Left ventricle myocardium superior (tissue), 1 donor: ENCODE measurements around the gene UBE4B. TPM values are rescaled to one million over a fixed set of nuclear protein-coding genes. Genes with fewer than 3 reads are reported as not detected.
A peak's percentile ranks its signal among the peaks of the same experiment; 100 is the strongest.

Source experiments
- ATAC-seq: fragments of 200-7000 bp; cut with Tn5 transposase; one replicate; pipeline ENCODE4 v1.9.1; 2020; ENCODE audit warnings: mild to moderate bottlenecking, moderate library complexity
- DNase-seq: peaks from one replicate; pipeline ENCODE4 v3.0.0-alpha.2; 2020
- intact Hi-C: fragments of 100-400 bp; cut with micrococcal nuclease; formaldehyde crosslinking; loops from one replicate; pipeline ENCODE4 v1.11.0; 2022
- total RNA-seq: library from RNA; stranded (reverse); fragmentation: NEBNext Ultra II Directional; extraction: Animal tissue kit (Norgen Biotek cat#: 25700); gene quantifications from one replicate; pipeline ENCODE4 v1.2.1, GENCODE V29; 2021
- donor health status: DM: no; HTN: yes; CAD: no; lungs with severe emphysema.

The UBE4B gene
- total RNA-seq, 1 donor from 2014 or later, result 78.4 TPM

DNA sequence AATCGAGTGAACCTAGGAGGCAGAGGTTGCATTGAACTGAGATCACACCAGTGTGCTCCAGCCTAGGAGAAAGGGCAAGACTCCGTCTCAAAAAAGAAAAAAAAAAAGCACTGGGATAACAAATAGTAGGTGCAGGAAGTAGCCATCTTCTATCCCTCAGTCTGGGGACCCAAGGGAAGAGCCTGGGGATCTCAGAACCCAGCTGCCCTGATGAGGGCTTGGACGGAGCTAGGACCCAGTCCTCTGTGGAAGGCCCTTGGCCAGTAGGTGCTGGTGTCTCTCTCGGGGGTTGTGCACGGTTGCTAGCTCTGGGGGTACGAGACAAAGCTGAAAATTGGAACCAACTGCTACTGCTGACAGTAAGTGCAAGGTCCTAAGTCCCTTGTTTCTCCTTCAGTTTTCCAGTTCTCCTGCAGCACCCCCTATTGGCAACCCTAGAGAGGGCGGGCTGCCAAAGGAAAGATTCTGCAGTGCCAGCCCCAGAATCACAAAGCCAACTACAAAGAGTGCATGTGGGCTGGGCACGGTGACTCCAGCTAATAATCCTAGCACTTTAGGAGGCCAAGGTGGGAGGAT, 120.0 kb downstream of the UBE4B start:
- intact Hi-C loops, result no loop called here
- ATAC-seq (no peak), DNase-seq (peak; percentile 44)

GRCh38 chr1:10155087-10155712, 122.4 kb downstream of the UBE4B start:
- DNase-seq (no peak), ATAC-seq (peak; percentile 95)
- intact Hi-C loops, result no loop called here

- ATAC-seq (no peak), DNase-seq (no peak)
- intact Hi-C loops, result no loop called here
Measured at GRCh38 chr1:10160173-10160572, 127.4 kb downstream of the UBE4B start.

DNA sequence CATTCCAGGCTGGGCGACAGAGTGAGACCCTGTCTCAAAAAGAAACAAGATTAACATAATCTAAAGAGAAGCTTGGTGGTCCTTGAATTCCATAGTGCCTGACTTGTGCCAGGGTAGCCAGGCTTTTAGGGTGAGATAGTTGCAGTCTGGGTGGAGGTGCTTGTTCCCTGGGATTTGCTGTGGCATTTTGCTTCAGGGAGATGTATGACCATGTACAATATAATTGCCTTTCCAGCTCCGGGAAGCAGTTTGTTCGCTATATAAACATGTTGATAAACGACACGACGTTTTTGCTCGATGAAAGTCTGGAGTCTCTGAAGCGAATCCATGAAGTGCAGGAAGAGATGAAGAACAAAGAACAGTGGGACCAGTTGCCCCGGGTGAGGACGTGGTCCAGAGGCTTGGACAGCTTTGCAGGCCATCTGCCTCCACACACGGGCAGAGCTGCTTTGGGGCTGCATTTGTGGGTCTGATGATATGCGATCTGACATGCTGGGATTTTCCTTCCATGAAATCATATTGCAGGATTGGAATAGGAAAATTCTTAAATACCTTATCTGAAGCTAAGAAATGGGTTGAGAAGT, 128.2 kb downstream of the UBE4B start:
- no peak for DNase-seq
- intact Hi-C loops, result no loop called here
- ATAC-seq, result peak; percentile 37

GRCh38 chr1:10161541-10162290, 129.0 kb downstream of the UBE4B start:
- intact Hi-C loops, result no loop called here
- peak; percentile 64 for DNase-seq
- ATAC-seq, result peak; percentile 92

DNA sequence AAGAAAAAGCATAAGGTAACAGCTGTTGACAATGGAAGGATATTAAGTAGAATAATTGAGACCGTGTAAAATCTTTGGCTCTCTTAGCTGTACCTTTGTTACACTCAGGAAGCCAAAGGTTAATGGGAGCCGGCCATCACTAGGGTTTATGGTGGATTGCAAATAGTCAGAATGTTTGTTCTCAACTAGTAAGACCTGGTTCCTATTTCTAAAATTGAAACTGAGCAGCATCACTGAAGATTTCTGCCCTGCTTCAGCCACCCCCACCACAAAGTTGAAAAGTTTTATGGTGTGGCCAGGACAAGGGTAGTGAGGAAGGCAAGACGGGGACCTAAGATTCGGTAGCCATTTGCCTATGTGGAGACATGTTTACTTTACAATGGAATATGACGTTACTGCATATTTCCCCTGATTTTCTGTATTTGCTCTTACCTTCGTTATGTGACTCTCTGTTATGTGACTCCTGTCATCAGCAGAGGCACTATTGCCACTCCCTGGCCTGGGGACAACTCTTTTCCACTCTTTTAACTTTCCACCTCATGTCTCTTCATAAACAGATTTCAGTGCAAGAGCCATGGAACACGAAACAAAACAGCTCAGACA, 136.3 kb downstream of the UBE4B start:
- intact Hi-C loops, result no loop called here
- ATAC-seq, result no peak
- no peak for DNase-seq

DNA sequence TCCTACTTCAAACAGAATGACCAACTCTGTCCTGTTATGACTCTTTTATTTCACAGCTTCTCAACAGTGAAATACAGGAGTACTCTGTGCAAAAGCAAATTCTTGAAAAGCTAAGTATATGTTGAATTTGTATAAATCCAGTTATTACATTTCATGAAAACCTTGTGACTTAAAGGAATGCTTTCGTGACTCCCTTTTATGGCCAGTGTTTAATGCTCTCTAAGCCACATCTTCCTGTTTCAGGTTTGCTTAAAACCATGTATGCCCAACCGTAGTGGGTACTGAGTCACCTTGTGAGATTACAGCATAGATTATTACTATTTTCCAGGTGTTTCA, 137.4 kb downstream of the UBE4B start:
- ATAC-seq (no peak), DNase-seq (no peak)
- intact Hi-C loops, result no loop called here

DNA sequence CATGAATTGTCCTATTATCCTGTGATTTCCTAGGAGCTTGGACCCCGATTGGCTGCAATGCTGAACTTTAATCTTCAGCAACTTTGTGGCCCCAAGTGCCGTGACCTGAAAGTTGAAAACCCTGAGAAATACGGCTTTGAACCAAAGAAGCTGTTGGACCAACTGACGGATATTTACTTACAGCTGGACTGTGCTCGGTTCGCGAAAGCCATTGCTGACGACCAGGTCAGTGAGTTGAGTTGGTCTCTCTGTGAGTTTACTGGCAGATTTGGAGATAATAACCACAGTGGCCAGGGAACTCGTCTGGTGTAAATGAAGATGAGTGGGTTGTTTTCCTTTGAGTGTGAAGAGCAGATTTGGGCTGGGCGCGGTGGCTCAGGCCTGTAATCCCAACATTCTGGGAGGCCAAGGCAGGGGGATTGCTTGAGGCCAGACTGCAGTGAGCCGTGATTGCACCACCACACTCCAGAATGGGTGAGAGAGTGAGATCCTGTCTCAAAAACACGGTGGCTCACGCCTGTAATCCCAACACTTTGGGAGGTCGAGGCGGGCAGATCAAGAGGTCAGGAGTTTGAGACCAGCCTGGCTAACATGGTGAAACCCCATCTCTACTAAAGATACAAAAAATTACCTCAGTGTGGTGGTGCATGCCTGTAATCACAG, 138.5 kb downstream of the UBE4B start:
- DNase-seq (no peak), ATAC-seq (no peak)
- intact Hi-C loops, result no loop called here

DNA sequence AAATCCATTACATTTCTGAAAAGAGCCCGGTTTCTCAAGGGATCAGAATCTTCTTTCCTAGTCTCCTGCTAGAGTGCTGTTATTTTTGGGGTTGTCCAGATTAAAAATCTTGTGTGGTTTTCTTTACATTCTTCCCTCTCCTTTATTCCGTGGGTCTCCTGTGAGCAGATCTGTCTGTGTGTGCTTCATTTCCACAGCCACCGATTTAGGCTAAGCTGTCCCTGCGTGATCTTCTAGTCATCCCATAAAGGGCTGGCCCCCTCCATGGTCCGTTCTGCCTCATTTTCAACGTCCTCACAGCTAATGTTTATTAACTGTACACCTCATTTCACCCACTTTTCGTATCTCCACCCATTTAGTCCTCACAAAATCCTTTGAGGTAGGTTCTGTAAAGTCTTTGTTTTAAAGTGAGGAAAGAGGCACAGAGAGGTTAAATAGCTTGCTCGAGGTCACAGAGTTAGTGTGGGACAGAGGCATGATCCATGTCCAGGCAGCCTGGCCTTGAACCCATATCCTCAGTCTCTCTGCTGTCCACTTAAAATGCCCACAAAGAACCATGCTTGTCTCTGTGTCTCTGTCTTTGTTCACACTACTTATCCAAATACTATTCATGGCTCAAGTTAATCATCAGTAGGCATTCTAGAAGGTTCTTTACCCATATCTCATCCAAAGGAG, 139.4 kb downstream of the UBE4B start:
- intact Hi-C loops, result no loop called here
- ATAC-seq (no peak), DNase-seq (no peak)

DNA sequence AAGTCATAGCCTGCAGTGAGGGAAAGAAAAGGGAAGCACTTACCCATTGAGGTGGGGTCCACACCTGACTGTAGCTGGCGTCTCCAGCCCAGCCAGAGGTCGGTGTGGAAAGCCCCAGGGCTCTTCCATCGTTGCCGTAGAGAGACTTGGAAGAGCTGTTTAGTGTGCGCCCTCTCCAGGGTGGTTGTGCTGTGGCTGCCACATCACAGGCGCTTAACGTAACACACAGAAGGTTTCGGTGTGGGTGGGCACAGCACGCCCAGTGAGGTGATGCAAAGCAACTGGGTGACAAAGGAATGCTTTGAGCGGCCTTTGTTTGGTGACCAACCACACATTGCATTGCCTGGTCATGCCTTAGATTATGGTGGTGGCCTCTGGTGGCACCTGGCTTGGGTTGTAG, 140.8 kb downstream of the UBE4B start:
- ATAC-seq (no peak), DNase-seq (no peak)
- intact Hi-C loops, result no loop called here

GRCh38 chr1:10177876-10178275, 145.1 kb downstream of the UBE4B start:
- ATAC-seq, result no peak
- intact Hi-C loops, result no loop called here
- no peak for DNase-seq

DNA sequence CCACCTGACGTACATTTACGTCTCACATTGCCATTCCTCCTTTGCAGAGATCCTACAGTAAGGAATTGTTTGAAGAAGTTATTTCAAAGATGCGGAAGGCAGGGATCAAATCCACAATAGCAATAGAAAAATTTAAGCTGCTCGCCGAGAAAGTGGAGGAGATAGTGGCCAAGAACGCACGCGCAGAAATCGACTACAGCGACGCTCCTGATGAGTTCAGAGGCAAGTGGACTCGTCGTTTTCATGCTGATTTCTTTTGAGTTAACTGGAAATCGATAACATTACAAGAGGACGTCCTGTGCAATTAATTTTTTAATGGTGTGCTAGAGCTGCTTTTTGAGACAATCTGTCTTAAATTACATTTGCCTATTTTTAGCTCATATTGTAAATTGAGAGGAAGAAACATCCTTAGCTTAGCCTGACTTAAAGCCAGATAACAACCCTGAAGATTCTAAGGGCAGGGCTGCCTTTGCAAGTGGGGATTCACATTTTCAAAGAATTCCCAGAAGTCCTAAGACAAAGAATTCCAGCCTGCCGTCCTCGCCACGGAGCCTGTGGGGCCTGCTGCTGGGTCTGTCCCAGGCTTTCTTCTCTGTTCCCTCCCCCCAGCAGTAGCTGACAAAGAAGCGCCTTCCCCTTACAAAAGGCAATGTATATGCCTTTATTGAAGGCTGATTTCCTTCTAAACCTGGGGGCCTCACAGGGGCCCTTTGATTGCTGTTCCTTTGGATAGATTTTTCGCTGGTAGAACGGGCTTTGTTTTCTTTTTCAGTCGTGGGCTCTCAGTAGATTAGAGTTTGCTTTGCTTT, 146.0 kb downstream of the UBE4B start:
- intact Hi-C loops, result no loop called here
- ATAC-seq, result no peak
- DNase-seq, result no peak

DNA sequence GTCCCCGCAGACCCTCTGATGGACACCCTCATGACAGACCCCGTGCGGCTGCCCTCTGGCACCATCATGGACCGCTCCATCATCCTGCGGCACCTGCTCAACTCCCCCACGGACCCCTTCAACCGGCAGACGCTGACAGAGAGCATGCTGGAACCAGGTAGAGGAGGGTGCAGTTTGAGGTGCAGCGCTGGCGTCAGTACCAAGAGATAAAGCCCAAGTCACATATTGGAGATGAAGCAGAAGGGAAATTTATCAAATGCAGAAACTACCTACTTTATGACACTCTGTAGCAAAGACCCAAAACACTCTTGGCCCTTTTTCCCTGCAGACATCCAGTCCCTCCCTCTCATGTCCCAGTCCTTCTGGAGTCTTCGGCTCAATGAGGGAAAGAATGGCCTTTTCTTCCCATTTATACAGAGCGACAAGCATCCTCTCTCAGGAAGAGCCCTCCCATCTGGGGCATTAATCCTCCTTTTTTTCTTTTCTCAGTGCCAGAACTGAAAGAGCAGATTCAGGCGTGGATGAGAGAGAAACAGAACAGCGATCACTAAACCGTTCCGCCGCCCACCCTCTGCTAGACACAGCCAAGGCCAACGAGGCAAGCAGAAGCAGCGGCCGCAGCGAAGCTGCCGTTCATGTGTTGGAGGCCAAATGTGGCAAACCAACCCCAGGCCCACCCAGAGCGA, 146.8 kb downstream of the UBE4B start:
- DNase-seq (no peak), ATAC-seq (no peak)
- intact Hi-C loops, result no loop called here

DNA sequence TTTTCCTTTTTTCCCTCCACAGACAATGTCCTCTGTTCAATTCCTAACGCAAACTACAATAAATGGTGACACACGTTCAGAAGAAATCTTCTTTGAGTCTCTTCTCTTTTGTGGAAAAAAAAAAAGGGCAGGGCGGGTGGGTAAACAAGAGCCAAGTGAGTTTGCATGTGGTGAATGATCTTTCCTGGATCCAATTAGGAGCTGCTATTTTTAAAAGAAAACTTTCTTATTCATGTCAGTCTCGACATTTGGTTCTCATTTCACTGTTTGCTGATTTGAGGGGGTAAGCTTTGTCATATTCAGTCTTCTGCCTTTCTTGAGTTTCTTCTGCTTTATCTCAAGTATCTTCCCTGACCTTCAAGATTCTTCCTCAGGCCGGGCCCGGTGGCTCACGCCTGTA, 148.4 kb downstream of the UBE4B start:
- ATAC-seq (no peak), DNase-seq (no peak)
- intact Hi-C loops, result no loop called here

- intact Hi-C loops, result no loop called here
- no peak for ATAC-seq
- DNase-seq, result no peak
Measured at GRCh38 chr1:10185759-10186158, 153.0 kb downstream of the UBE4B start.

DNA sequence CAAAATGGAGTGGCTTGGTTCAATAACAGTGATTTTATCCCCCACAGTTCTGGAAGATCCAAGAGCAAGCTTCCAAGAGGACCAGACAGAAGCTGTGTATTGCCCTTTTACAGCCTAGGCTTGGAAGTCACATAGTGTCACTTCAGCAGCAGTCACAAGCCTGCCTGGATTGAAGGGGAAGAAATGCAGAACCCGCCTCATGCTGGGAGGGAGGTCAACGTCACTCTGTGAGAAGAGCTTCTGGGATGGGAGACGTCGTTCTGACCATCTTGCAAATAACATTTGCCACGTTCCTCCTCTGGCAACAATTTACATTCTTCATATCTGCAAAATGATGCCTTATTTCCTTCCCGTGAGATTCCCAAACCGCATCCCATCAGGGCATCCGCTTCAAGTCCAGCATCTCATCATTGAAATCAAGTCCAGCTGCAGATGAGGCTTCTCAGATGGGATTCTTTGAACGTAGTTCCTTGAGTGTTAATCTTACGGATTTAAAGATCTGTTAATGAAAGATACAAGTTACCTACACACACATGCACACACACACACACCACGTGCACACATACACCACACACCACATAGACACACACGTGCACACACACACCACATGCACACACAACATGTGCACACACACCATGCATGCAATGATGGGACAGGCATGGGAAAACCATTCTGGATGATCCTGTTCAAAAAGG, 153.7 kb downstream of the UBE4B start:
- no peak for ATAC-seq
- intact Hi-C loops, result no loop called here
- no peak for DNase-seq

DNA sequence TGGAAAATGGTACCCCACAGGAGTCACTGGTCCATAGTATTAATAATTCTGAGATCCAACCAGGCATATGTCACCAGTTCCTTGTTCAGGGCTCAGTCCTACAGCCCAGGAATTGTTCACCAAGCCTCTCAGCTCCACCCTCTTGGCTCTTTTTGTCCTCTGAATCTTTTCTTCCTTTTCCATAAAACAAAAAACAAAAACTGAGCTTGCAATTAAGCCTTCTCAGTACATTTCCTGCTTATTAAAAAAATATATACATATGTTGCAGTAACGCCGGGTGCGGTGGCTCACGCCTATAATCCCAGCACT, 154.2 kb downstream of the UBE4B start:
- ATAC-seq, result no peak
- no peak for DNase-seq
- intact Hi-C loops, result no loop called here
